MCF 10A (cell line): ENCODE measurements around the gene SLC35D1. TPM values are rescaled to one million over a fixed set of nuclear protein-coding genes. Genes with fewer than 3 reads are reported as not detected.

Experiments
- Bru-seq: library from RNA; stranded (reverse); fragments of 400-500 nt; gene quantifications from one replicate; lab custom pipeline; 2021; lab: Mats Ljungman, UMichigan
- BruChase-seq, 2 experiments: library from RNA; stranded (reverse); fragments of 400-500 nt; gene quantifications; one replicate each; lab custom pipeline; 2021; lab: Mats Ljungman, UMichigan
- BruUV-seq: library from RNA; stranded (reverse); fragments of 400-500 nt; replicated peaks from 2 replicates; lab custom pipeline; 2021; lab: Mats Ljungman, UMichigan
- CTCF ChIA-PET: fragments of 300-600 bp; sonication (Branson Sonifier 250); formaldehyde crosslinking; extraction: SDS; loops from one replicate; lab custom pipeline; 2021; ENCODE audit warnings: antibody characterized with exemption, inconsistent platforms; lab: Yijun Ruan, JAX
- POLR2A ChIA-PET: fragments of 300-600, 350-650 bp; sonication (Branson Sonifier 250); formaldehyde crosslinking; extraction: SDS; loops from one replicate; lab custom pipeline; 2020; ENCODE audit warnings: antibody characterized with exemption, inconsistent platforms; lab: Yijun Ruan, JAX
- DNase-seq: peaks from one replicate; pipeline ENCODE4 v3.0.0-alpha.2; 2018; ENCODE audit not compliant: unreplicated experiment
- H3K27ac Mint-ChIP-seq: one replicate; pipeline ENCODE4 v1.8.0; 2022; ENCODE audit warnings: mild to moderate bottlenecking, low read depth, mixed read lengths; ENCODE audit not compliant: unreplicated experiment
- H3K27me3 Mint-ChIP-seq: one replicate; pipeline ENCODE4 v1.8.0; 2022; ENCODE audit warnings: mixed read lengths; ENCODE audit not compliant: insufficient read depth, unreplicated experiment
- H3K36me3 Mint-ChIP-seq: one replicate; pipeline ENCODE4 v1.8.0; 2022; ENCODE audit warnings: mild to moderate bottlenecking, moderate library complexity, mixed read lengths; ENCODE audit not compliant: insufficient read depth, unreplicated experiment
- H3K4me1 Mint-ChIP-seq: one replicate; pipeline ENCODE4 v1.8.0; 2022; ENCODE audit warnings: mixed read lengths; ENCODE audit not compliant: insufficient read depth, unreplicated experiment
- H3K4me3 Mint-ChIP-seq: one replicate; pipeline ENCODE4 v1.8.0; 2022; ENCODE audit warnings: mild to moderate bottlenecking, moderate library complexity, mixed read lengths; ENCODE audit not compliant: unreplicated experiment
- H3K9me3 Mint-ChIP-seq: one replicate; pipeline ENCODE4 v1.8.0; 2022; ENCODE audit warnings: mixed read lengths; ENCODE audit not compliant: unreplicated experiment
- intact Hi-C: fragments of 100-400 bp; cut with micrococcal nuclease; formaldehyde crosslinking; loops from 2 replicates; pipeline ENCODE4 v1.14.1; 2022
- long read RNA-seq: library from polyadenylated mRNA; stranded (forward); transcript quantifications from one replicate; pipeline ENCODE4 v2.0.0, GENCODE V29; 2022
- total RNA-seq: library from RNA; stranded (reverse); gene quantifications from 2 replicates; pipeline ENCODE4 v1.2.3, GENCODE V29; 2022
- TF ChIP-seq, protein P1 (sequence below): fragments of 200-600 bp; IDR thresholded peaks from one replicate; pipeline ENCODE4 v1.8.0; 2022; ENCODE audit warnings: antibody characterized with exemption, mild to moderate bottlenecking; ENCODE audit not compliant: unreplicated experiment

SLC35D1 gene
- 11.5 and 17.7 TPM in 2 replicates for total RNA-seq
- Bru-seq, nascent RNA, result percentile 78 among the genes with signal in this experiment
- BruChase-seq, experiment 1, labeled RNA remaining after a 6-hour chase, result percentile 85 among the genes with signal in this experiment
- percentile 79 among the genes with signal in this experiment for BruChase-seq, experiment 2, labeled RNA remaining after a 2-hour chase
- long read RNA-seq, full-length matches to known transcripts, result 10 of 15 reads
- long read RNA-seq, partial matches to known transcripts, result 0 of 15 reads
- long read RNA-seq, other reads (novel, unspliced or antisense), result 5 of 15 reads

- intact Hi-C loops, result loop anchor here (1.0 to 5.0 kb wide), 3 partner anchors 57 to 127 kb away; no protein-coding TSS in a partner anchor
- BruUV-seq, result TSS peak; percentile 62
- peak; percentile 69 for DNase-seq
- ChIA-PET POLR2A (interaction anchor here (0.6 to 4.7 kb wide), 23 partner anchors 12 to 778 kb away, joined by 3 to 33 read pairs (median 4); partner anchors contain the start of genes DNAI4 and MIER1), CTCF (interaction anchor here (0.6 to 10.1 kb wide), 11 partner anchors 42 to 782 kb away, joined by 3 to 125 read pairs (median 4); no protein-coding TSS in a partner anchor)
- Mint-ChIP-seq H3K4me1 (peaks cover 30% of the 10 kb centered on the region), H3K4me3 (peak within 1 kb of the TSS; percentile 93), H3K27me3 (no peaks in the 10 kb centered on the region), H3K36me3 (peaks cover 28% of the 10 kb centered on the region), H3K9me3 (no peaks in the 10 kb centered on the region), H3K27ac (peak within 1 kb of the TSS; percentile 87)
- TF ChIP-seq, protein P1, sequence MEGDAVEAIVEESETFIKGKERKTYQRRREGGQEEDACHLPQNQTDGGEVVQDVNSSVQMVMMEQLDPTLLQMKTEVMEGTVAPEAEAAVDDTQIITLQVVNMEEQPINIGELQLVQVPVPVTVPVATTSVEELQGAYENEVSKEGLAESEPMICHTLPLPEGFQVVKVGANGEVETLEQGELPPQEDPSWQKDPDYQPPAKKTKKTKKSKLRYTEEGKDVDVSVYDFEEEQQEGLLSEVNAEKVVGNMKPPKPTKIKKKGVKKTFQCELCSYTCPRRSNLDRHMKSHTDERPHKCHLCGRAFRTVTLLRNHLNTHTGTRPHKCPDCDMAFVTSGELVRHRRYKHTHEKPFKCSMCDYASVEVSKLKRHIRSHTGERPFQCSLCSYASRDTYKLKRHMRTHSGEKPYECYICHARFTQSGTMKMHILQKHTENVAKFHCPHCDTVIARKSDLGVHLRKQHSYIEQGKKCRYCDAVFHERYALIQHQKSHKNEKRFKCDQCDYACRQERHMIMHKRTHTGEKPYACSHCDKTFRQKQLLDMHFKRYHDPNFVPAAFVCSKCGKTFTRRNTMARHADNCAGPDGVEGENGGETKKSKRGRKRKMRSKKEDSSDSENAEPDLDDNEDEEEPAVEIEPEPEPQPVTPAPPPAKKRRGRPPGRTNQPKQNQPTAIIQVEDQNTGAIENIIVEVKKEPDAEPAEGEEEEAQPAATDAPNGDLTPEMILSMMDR, result no peak
Measured at GRCh38 chr1:67053785-67054772, at the start of gene SLC35D1. Gene SLC35D1, minus strand, starts transcription at chr1:67054148. Its CDS starts 135 bp downstream, at chr1:67054013.

- Mint-ChIP-seq H3K4me1 (no peaks in the 10 kb centered on the region), H3K27ac (no peak overlapping the region), H3K9me3 (no peaks in the 10 kb centered on the region), H3K36me3 (no peaks in the 10 kb centered on the region), H3K27me3 (no peaks in the 10 kb centered on the region), H3K4me3 (no peak overlapping the region)
- ChIA-PET POLR2A (interaction anchor here (1.3 kb wide), 1 partner anchor 13 kb away, joined by 3 read pairs; no protein-coding TSS in a partner anchor), CTCF (no interaction called here)
- TF ChIP-seq, protein P1, result no peak
- no peak for DNase-seq
- no TSS peak for BruUV-seq
- intact Hi-C loops, result no loop called here
Measured at GRCh38 chr1:67103548-67103947, 49.6 kb upstream of the SLC35D1 start.

DNA sequence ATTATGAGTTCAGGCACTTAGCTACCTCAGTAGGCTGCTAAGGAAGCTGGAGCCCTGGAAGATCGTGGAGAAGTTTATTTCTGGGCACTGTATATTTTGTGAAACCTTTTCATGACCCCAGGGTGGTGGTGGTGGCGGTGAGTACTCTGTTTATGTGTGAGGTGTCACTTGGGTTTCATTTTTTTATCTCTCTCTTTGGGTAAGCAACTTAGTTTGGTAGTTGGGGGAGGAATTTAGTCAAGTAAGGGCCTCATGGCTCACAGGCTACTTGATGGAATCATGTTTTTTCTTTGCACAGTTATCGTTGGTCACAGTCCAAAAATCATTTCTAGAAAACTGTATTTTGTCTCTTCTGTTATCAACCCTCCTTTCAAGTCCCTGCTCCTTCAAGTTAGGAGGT, 46.9 kb upstream of the SLC35D1 start:
- H3K36me3 Mint-ChIP-seq, result no peaks in the 10 kb centered on the region
- TF ChIP-seq, protein P1, result no peak
- H3K9me3 Mint-ChIP-seq, result no peaks in the 10 kb centered on the region
- CTCF ChIA-PET, result no interaction called here
- DNase-seq, result no peak
- H3K4me1 Mint-ChIP-seq, result no peaks in the 10 kb centered on the region
- intact Hi-C loops, result no loop called here
- H3K27me3 Mint-ChIP-seq, result no peaks in the 10 kb centered on the region
- no peak overlapping the region for H3K27ac Mint-ChIP-seq
- POLR2A ChIA-PET, result no interaction called here
- H3K4me3 Mint-ChIP-seq, result no peak overlapping the region
- BruUV-seq, result no TSS peak
